H1 (cell line): Measurements from ENCODE around the gene FGF19.

Source experiments
- CTCF ChIP-seq, 3 experiments: IDR thresholded peaks; 1 replicate in 2 of 3; 2 replicates in 1 of 3; pipeline versions ENCODE4 v1.5.1 to v1.6.1; 2011; ENCODE audit warnings: low read length in 3 of 3, mild to moderate bottlenecking in 3 of 3, inconsistent platforms in 2 of 3, low read depth in 1 of 3, moderate library complexity in 1 of 3; ENCODE audit not compliant: insufficient read depth in 1 of 3; ENCODE audit errors: control extremely low read depth in 1 of 3
- EP300 ChIP-seq, 2 experiments: IDR thresholded peaks; 1 replicate in 1 of 2; 2 replicates in 1 of 2; pipeline ENCODE4 v1.6.1; 2011 to 2012; ENCODE audit warnings: low read depth in 2 of 2, low read length in 2 of 2, mild to moderate bottlenecking in 2 of 2, borderline replicate concordance in 1 of 2, inconsistent platforms in 1 of 2, moderate library complexity in 1 of 2
- KDM1A ChIP-seq: fragments of 200-600, 300-600 bp; sonication (generic); IDR thresholded peaks from 2 replicates; pipeline ENCODE4 v1.7.1; 2016; ENCODE audit warnings: mild to moderate bottlenecking, low read length, borderline replicate concordance
- KDM4A ChIP-seq: IDR thresholded peaks from one replicate; pipeline ENCODE4 v1.7.1; 2012; ENCODE audit warnings: low read depth, mild to moderate bottlenecking, moderate library complexity, low read length, inconsistent platforms; ENCODE audit not compliant: severe bottlenecking
- PHF8 ChIP-seq: fragments of 200-600 bp; sonication (generic); conservative IDR thresholded peaks from 2 replicates; pipeline ENCODE4 v1.7.1; 2012; ENCODE audit warnings: low read depth, mild to moderate bottlenecking, inconsistent platforms, low read length, moderate library complexity
- POLR2AphosphoS5 ChIP-seq: IDR thresholded peaks from 2 replicates; pipeline ENCODE4 v1.6.1; 2011; ENCODE audit warnings: low read depth, low read length
- RFX5 ChIP-seq: IDR thresholded peaks from 2 replicates; pipeline ENCODE4 v1.6.1; 2011; ENCODE audit warnings: low read depth, low read length, improper control_type of control experiment, borderline replicate concordance
- SP1 ChIP-seq: IDR thresholded peaks from 2 replicates; pipeline ENCODE4 v1.6.1; 2011; ENCODE audit warnings: low read depth, low read length
- SRF ChIP-seq: IDR thresholded peaks from 2 replicates; pipeline ENCODE4 v1.6.1; 2011; ENCODE audit warnings: mild to moderate bottlenecking, low read depth, low read length, moderate library complexity
- TAF1 ChIP-seq: IDR thresholded peaks from 2 replicates; pipeline ENCODE4 v1.6.1; 2011; ENCODE audit warnings: mild to moderate bottlenecking, low read depth, low read length
- TF ChIP-seq, protein P1 (sequence below): IDR thresholded peaks from 2 replicates; pipeline ENCODE4 v1.6.1; 2012; ENCODE audit warnings: inconsistent platforms

- no peak for TF ChIP-seq CTCF (IDR thresholded peaks at IDR 0.05; ENCODE audit: control extremely low read depth in 1 of 3, insufficient read depth in 1 of 3, low read depth in 1 of 3, low read length in 3 of 3)
- TF ChIP-seq, protein P1, sequence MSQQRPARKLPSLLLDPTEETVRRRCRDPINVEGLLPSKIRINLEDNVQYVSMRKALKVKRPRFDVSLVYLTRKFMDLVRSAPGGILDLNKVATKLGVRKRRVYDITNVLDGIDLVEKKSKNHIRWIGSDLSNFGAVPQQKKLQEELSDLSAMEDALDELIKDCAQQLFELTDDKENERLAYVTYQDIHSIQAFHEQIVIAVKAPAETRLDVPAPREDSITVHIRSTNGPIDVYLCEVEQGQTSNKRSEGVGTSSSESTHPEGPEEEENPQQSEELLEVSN: no peak
- no peak for TF ChIP-seq KDM1A
- TF ChIP-seq SRF: no peak
- no peak for TF ChIP-seq RFX5
- no peak for TF ChIP-seq POLR2AphosphoS5
- no peak for TF ChIP-seq EP300 (IDR thresholded peaks at IDR 0.05; ENCODE audit: borderline replicate concordance in 1 of 2, low read depth in 2 of 2, low read length in 2 of 2)
- no peak for TF ChIP-seq TAF1
- no peak for TF ChIP-seq SP1
- no peak for TF ChIP-seq KDM4A
- no peak for TF ChIP-seq PHF8
These were observed 51.8 kb downstream of the FGF19 start for GRCh38 chr11:69651834-69652620.
